Measurements from ENCODE around the gene TSPAN10.

The TSPAN10 gene

DNA sequence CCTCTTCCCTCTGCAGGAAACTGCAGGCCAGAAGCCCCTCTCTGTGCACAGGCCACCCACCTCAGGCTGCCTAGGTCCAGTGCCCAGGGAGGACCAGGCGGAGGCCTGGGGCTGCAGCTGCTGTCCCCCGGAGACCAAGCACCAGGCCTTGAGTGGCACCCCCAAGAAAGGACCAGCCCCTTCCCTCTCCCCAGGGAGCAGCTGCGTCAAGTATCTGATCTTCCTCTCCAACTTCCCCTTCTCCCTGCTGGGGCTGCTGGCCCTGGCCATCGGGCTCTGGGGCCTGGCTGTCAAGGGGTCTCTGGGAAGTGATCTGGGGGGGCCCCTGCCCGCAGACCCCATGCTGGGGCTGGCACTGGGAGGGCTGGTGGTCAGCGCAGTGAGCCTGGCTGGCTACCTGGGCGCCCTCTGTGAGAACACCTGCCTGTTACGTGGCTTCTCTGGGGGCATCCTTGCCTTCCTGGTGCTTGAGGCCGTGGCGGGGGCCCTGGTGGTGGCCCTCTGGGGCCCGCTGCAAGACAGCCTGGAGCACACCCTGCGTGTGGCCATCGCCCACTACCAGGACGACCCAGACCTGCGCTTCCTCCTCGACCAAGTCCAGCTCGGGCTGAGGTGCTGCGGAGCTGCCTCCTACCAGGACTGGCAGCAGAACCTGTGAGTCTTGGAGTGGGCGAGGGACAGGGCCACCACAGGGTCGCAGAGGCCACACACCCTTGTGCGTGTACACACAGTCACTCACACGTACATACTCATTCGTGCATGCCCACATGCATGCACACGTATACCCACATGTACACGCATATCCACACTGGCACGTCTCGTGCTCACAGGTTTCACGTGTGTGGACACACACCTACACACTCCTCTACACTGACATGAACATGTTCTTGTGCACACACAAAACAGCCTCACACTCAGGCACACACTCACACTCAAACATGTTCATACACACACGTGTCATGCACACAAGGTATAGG is 8.3 kb downstream of the TSPAN10 start:
- TF ChIP-seq, protein P1, sequence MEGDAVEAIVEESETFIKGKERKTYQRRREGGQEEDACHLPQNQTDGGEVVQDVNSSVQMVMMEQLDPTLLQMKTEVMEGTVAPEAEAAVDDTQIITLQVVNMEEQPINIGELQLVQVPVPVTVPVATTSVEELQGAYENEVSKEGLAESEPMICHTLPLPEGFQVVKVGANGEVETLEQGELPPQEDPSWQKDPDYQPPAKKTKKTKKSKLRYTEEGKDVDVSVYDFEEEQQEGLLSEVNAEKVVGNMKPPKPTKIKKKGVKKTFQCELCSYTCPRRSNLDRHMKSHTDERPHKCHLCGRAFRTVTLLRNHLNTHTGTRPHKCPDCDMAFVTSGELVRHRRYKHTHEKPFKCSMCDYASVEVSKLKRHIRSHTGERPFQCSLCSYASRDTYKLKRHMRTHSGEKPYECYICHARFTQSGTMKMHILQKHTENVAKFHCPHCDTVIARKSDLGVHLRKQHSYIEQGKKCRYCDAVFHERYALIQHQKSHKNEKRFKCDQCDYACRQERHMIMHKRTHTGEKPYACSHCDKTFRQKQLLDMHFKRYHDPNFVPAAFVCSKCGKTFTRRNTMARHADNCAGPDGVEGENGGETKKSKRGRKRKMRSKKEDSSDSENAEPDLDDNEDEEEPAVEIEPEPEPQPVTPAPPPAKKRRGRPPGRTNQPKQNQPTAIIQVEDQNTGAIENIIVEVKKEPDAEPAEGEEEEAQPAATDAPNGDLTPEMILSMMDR (conservative IDR thresholded peaks at IDR 0.05; ENCODE audit: low read depth, low read length), result no peak
- DNase-seq (ENCODE audit: low read depth), result no peak
- peak overlapping the region; percentile 51 for H3K4me3 ChIP-seq (ENCODE audit: low read length)

DNA sequence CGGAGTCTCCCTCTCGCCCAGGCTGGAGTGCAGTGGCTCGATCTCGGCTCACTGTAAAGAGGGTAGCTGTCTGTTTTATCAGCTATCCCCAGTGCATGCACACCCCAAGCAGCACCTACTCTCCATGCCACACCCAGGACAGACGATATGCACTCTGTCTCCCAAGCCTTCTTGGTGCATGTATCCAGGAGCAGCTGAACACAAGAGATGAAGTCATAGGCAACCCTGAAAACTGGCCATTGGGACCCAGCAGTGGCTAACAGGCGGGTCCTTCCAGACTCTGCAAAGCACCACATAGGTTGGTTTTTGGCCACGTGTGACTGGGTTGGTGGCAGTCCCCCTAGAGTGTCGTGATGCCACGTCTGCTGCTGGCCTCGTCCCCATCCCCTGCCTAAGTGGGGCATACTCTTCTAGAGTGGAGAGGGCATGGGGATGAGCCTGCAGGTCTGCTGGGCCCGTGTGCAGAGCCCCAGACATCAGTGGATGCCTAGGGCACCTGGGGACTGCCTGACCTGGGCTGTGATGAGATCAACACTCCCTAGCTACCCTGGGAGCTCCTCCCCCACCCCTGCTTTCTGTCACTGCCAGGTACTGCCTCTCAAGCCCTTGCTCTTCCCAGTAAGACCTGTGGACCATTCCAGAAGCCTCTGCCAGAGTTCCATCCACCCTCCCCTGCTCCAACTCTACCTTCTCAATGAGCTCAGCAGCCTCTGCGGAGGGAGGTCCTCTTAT is 10.0 kb downstream of the TSPAN10 start:
- TF ChIP-seq, protein P1 (conservative IDR thresholded peaks at IDR 0.05; ENCODE audit: low read depth, low read length), result no peak
- no peak for DNase-seq (ENCODE audit: low read depth)
- H3K4me3 ChIP-seq (ENCODE audit: low read length), result no peak overlapping the region

DNA sequence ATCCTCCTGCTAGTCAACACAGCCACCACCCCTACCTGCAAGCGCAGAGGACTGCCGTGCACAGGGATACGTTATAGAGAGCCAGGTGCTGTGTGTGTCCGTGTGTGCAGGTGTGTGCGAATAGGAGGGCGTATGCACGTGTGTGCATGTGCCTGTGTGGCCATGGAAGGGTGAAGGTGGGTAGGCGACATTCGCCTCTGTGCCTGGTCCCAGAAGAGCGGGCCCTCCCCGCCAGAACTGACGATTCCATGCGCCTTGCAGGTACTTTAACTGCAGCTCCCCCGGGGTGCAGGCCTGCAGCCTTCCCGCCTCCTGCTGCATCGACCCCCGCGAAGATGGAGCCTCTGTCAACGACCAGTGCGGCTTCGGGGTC is 10.6 kb downstream of the TSPAN10 start:
- DNase-seq (ENCODE audit: low read depth), result no peak
- TF ChIP-seq, protein P1 (conservative IDR thresholded peaks at IDR 0.05; ENCODE audit: low read depth, low read length), result no peak
- no peak overlapping the region for H3K4me3 ChIP-seq (ENCODE audit: low read length)

DNA sequence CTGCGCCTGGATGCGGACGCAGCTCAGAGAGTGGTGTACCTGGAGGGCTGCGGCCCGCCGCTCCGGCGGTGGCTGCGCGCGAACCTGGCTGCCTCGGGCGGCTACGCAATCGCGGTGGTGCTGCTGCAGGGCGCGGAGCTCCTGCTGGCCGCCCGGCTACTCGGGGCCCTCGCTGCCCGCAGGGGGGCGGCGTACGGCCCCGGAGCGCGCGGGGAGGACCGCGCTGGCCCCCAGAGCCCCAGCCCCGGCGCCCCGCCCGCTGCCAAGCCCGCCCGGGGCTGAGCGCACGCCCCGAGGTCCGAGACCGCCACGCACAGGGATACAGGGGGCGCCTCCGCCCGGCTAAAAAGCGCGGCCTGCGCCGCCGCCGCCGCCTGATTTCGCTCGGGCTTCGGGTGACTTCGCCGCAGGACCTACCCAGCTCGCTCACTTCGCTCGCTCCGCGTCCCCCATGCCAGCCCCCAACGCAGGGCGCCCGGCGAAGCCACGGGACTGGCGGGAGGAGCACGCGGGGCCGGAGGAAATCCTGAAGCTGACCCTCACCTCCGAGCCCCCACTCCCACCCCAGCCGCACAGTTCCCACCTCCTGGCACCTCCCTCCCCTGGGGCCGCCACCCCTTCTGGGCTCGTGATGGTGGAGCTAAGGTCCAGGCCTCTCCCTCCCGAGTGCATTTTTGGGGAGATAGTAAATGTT is 11.2 kb downstream of the TSPAN10 start:
- TF ChIP-seq, protein P1 (conservative IDR thresholded peaks at IDR 0.05; ENCODE audit: low read depth, low read length), result no peak
- H3K4me3 ChIP-seq (ENCODE audit: low read length), result no peak overlapping the region

DNA sequence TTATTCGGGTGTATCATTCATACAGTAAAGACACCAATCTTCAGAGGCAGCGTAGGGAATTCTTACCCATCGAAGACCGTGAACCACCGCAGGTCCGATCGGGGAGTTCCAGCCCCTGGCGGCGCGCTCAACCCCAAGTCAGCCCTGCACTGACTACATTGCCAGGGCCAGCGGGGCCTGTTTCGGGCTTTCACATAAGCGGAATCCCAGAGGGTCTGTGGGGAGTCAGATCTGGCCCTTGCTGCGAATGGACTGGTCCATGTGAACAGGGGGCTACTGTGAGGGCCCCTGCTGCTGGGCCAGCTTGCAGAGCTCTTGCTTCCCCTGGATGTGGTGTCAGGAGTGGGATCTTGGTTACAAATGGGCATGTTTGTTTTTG is 11.7 kb downstream of the TSPAN10 start:
- TF ChIP-seq, protein P1 (conservative IDR thresholded peaks at IDR 0.05; ENCODE audit: low read depth, low read length), result no peak
- H3K4me3 ChIP-seq (ENCODE audit: low read length), result no peak overlapping the region

More for the DNA sequence above, 11.2 kb downstream of the TSPAN10 start:
- DNase-seq (ENCODE audit: low read depth), result no peak

DNA sequence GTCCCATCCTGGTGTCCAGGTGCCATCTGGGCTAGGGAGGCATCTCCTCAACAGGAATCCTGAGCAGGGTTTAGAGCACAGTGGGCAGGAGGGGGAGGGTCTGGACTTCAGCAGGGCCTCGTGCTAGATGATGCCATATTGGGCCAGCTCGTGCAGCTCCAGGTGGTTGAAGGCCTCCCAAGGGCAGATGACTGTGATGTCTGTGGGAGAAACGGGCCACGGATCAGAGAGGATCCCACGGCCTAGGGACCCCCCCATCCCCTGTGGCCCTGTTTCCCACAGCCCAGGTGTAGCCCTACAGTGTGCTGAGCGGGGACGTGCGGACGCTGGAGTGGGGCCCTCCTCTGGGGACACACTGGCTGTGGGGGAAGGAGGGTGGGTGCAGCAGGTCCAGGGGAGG is 14.0 kb downstream of the TSPAN10 start:
- TF ChIP-seq, protein P1 (conservative IDR thresholded peaks at IDR 0.05; ENCODE audit: low read depth, low read length), result no peak
- no peak overlapping the region for H3K4me3 ChIP-seq (ENCODE audit: low read length)

More for the DNA sequence above, 11.7 kb downstream of the TSPAN10 start:
- no peak for DNase-seq (ENCODE audit: low read depth)

More for the DNA sequence above, 14.0 kb downstream of the TSPAN10 start:
- no peak for DNase-seq (ENCODE audit: low read depth)
